ENCODE data around the gene TATDN3.
"Not testable (repeated sequence)": the region's sequence is repeated elsewhere in the genome, so short reads cannot be mapped to it uniquely, and the experiment has no call there.

Gene TATDN3, protein sequence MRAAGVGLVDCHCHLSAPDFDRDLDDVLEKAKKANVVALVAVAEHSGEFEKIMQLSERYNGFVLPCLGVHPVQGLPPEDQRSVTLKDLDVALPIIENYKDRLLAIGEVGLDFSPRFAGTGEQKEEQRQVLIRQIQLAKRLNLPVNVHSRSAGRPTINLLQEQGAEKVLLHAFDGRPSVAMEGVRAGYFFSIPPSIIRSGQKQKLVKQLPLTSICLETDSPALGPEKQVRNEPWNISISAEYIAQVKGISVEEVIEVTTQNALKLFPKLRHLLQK

GRCh38 chr1:212791676-212792395, at the start of gene TATDN3, which contains the start of gene NSL1:
TSS of gene TATDN3 (plus strand) at chr1:212791894. CDS start at chr1:212791922, 28 bp downstream.
TSS of gene NSL1 (minus strand) at chr1:212791777. CDS start at chr1:212791763, 14 bp downstream.
- DNase-seq: peak; percentile 89 to 96

GRCh38 chr1:212743901-212744475, 47.7 kb upstream of the TATDN3 start:
- no peak for DNase-seq

- DNase-seq: no peak
Observed at GRCh38 chr1:212745303-212745702, 46.4 kb upstream of the TATDN3 start.

DNA sequence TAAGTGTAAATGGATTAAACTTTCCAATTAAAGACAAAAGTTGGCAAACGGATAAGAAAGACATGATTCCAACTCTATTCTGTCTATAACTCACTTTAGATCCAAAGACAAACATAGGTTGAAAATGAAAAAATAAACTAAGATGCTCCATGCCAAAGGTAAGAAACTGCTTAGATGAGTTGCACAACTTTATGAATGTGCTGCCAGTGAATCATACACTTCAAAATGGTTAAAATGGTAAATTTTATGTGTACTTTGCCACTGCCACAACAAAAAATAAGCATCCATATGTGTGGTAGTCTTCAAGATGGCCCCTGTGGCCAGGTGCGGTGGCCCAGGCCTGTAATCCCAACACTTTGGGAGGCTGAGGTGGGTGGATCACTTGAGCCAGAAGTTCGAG, 45.1 kb upstream of the TATDN3 start:
- no peak for DNase-seq

DNA sequence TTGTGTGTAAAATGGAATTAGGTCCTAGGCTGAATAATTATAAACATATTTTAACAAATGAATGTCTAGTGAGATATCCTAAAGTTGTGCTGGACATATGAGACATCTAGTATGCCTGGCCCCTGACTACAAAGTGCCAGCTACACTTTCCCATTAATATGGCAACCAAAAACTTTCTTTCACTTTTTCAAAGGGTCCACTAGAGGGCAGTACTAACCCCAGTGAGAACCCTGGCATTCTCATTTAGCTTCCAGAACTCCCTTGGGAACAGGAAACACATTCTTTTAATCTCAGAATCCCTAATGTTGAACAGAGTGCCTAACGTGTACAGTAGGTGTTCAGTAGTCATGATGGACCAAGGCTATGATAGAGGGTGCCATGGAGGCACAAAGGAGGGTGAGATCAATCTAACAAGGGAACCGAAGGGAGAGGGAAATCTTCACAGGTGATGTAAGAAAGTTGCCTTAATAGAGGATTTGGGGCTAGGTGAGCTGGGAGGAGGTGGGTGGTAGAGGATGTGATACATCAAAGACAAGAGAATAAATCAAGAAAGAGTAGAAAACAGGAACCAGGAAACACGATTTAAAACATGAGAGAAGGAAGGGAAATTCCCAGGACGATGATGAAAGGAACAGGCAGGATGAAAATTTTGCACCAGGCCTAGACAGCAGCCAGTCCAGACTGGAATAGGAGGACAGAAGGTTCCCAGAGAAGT, 41.7 kb upstream of the TATDN3 start:
- DNase-seq: peak in 1 of 2 donors; percentile 33

DNA sequence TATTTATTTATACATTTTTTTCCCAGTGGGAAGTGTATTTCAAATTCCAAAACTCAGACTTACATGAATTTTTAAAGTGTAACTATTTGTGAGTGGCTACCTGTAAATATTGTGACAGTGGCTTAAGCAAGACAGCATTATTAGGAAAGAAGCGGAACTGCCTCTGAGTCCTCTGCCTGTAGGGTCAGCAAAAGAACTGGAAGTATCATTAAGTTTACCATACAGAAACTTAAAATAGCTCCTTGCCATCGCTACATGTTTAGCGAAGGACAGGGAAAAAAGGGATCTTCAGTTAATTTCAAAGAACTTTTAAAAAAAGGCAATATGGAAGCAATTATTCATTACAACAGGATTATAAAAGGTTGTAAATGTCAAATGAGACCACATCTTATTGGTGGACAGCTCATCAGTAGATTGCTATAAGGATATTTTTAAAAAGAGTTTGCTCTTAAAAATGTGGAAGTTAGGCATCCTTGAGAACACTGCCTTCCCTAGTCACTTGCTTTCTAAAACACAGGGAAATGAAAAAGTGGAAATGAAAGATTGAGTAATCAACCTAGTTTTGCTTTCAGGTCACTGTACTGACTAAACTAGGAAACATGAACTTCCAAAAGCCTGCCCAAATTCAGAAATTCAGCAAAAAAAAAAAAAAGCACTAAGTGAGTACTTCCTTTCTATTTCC, 39.3 kb upstream of the TATDN3 start:
- DNase-seq: no peak

- no peak for DNase-seq
Observed at GRCh38 chr1:212752934-212753497, 38.7 kb upstream of the TATDN3 start.

DNA sequence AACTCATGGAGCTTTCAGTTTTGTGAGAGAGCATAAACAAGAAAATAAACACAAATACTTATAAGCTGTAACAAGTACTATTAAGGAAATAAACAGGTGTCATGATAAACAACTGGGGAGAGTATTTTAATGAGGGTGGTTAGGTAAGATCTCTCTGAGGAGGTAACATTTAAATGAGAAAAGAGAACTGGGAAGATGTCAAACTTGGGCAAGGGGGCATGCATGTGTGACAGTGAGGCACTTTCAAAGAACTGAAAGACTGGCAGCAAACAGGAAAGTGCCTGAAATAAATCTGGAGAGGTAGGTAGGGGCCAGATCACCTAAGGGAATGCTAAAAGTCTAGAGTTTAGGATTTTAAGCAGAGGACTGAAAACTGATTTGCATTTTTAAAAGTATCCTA, 37.9 kb upstream of the TATDN3 start:
- DNase-seq: no peak

GRCh38 chr1:212754193-212754592, 37.5 kb upstream of the TATDN3 start:
- no peak for DNase-seq

GRCh38 chr1:212754680-212755079, 37.0 kb upstream of the TATDN3 start:
- no peak for DNase-seq

- DNase-seq: no peak
Observed at GRCh38 chr1:212759683-212760082, 32.0 kb upstream of the TATDN3 start.

- DNase-seq: peak; percentile 19 to 41
Observed at GRCh38 chr1:212760126-212760823, 31.4 kb upstream of the TATDN3 start.

DNA sequence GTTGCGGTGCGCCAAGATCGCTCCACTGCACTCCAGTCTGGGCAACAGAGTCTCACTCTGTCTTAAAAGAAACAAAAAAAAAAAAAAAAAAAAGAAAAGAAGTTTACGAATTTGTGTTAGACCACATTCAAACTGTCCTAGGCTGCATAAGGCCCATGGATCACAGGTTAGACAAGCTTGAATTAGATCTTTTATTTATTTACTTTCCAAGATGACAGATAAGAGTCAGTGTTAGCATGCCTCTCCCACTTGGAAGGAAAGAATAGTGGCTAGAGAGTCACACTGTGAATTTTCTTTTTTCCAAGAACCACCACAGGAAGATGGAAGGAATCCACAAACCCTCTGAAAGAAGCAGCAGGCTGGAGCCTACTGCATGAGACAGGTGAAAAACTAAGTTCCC, 29.5 kb upstream of the TATDN3 start:
- DNase-seq: no peak

GRCh38 chr1:212762839-212763238, 28.9 kb upstream of the TATDN3 start:
- DNase-seq: no peak

DNA sequence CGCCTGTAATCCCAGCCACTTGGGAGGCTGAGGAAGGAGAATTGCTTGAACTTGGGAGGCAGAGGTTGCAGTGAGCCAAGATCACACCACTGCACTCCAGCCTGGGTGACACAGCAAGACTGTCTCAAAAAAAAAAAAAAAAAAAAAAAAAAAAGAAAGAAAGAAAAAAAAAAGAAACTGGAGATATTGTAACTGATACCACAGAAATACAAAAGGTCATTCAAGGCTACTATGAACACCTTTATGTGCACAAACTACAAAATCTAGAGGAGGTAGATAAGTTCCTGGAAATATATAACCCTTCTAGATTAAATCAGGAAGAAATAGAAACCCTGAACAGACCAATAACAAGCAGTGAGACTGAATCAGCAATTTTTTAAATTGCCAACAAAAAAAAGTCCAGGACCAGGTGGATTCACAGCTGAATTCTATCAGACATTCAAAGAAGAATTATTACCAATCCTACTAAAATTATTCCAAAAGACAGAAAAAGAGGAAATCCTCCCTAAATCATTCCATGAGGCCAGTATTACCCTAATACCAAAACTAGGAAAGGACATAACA, 26.9 kb upstream of the TATDN3 start:
- DNase-seq: not testable (repeated sequence)

- DNase-seq: not testable (repeated sequence)
Observed at GRCh38 chr1:212766825-212767224, 24.9 kb upstream of the TATDN3 start.

GRCh38 chr1:212769459-212770167, 22.1 kb upstream of the TATDN3 start:
- no peak for DNase-seq

- no peak for DNase-seq
Observed at GRCh38 chr1:212771341-212771740, 20.4 kb upstream of the TATDN3 start.

- no peak for DNase-seq
Observed at GRCh38 chr1:212773011-212773410, 18.7 kb upstream of the TATDN3 start.

DNA sequence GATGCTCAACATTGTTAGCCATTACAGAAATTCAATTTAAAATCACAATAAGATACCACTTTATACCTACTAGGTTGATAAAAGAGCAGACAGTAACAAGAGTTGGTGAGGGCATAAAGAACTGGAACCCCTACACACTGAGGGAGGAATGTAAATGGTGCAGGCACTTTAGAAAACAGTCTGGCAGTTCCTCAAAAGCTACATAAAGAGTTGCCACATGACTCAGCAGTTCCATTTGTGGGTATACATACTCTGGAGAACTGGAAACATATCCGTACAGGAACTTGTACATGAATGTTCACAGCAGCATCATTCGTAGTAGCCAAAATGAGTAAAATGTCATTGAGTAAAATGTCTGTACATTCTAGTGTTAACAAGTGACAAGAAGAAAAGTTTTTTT, 17.1 kb upstream of the TATDN3 start:
- DNase-seq: no peak

DNA sequence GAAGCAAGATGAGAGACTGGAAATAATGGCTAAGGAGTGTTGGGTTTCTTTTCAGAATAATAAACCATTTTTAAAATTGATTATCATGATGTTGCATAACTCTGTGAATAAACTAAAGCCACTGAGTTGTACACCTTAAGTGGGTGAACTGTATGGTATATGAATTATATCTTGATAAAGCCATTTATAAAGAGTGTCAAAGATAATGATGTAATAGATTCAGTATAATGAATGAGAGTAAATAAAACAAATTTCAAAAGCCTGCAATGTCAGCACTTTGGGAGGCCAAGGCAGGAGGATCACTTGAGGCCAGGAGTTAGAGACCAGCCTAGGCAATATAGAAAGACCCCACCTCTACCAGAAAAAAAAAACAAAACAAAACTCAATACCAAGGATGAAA, 16.5 kb upstream of the TATDN3 start:
- DNase-seq: no peak
